ENCODE measurements around the gene ACSL3. TPM values are rescaled to one million over a fixed set of nuclear protein-coding genes. Genes with fewer than 3 reads are reported as not detected.

Gene ACSL3
- total and polyA plus RNA-seq, 2 donors from 2014 or later = 33.6 to 58.8 TPM

DNA sequence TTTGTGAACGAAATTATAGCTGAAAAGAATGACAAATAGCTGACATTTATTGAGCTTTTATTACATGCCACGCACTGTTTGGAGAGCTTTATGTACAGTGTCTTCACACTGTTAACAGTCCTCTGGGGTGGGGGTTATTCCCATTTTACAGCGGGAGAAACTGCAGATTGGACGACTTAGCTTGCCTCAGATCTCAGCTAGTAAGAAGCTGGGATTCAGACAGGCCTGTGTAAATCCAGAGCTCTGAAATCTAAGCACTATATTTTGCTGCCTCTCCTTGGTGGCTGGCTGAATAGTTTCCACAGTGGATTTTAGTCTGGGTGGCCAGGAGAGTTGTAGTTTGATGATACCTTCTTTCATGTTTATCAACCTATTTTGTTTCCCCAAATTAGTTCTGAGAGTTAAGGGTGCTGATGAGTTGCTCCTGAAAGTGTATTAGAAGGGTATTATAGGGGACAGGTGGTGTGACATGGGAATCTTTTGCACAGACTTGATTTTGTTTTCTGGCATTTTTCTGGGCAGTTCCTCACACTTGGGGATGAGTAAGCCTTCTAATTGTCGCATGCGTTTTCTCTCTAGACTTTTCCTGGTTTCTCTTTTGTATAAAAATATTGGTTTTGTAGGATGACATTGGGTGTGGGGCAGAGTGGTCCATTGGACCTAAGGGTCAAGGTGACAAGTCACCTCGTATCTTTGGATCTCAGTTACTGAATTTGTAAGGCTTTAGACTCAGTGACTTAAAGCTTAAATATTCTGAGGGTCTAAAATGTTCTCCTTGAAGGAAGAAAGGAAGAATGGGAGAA lies 1.5 kb downstream of the ACSL3 start:
- intact Hi-C loops (cut with DNase I) = no loop called here
- H3K4me1 ChIP-seq (ENCODE audit: control insufficient read depth in 2 of 3, insufficient read depth in 2 of 3, low read depth in 1 of 3, low read length in 3 of 3) = peaks cover 5 to 9% (median 7%) of the 10 kb centered on the region in 3 donors
- H3K4me3 ChIP-seq (ENCODE audit: low read length in 3 of 3) = peak overlapping the region; percentile 86 to 90 (median 87)
- DNase-seq (peak in 3 of 5 donors; percentile 31 to 81 (median 75)), FAIRE-seq (no peak)
- H3K27ac ChIP-seq (ENCODE audit: low read depth in 2 of 2, low read length in 2 of 2) = peak overlapping the region; percentile 89 to 92
- peak overlapping the region; percentile 56 to 89 (median 82) for H3K9ac ChIP-seq (ENCODE audit: low read length in 3 of 3)
- H3K36me3 ChIP-seq (ENCODE audit: control insufficient read depth in 2 of 3, insufficient read depth in 3 of 3, low read length in 3 of 3) = no peaks in the 10 kb centered on the region
- no peaks in the 10 kb centered on the region for H3K27me3 ChIP-seq (ENCODE audit: control insufficient read depth, insufficient read depth, low read length)
- peak; percentile 32 for TF ChIP-seq CTCF (IDR thresholded peaks at IDR 0.05; ENCODE audit: borderline replicate concordance, extremely low read depth, insufficient read depth)
- no peaks in the 10 kb centered on the region for H3K9me3 ChIP-seq (ENCODE audit: control insufficient read depth in 2 of 3, insufficient read depth in 1 of 3, low read length in 3 of 3)

DNA sequence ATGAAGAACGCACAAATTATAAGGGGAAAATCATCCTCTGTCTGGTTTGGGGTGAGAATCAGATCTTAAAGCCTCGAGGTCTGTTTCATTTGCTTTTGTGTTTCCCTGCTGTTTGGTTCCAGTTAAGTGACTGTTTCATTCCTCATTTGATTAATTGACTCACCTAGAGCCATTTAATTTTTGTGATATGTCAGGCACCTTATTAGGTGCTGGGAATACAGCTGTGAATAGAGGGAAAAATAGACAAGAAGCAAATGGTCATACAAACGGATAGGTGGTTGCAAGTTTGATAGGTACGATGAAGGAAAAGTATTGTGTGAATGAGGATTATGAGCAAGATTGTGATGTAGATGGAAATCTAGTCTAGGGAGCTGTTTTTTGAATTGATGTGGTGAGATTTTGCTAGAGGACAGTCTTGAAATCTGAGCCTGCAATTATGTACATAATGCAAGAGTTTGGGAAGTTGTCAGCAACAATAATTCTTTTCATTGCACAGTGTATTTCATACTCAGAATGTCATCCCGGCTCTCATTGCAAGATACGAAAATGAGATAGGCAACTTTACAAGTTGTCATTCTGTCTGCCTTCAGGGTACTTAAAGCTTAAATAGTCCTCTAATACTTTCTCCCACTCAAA lies 2.2 kb downstream of the ACSL3 start:
- intact Hi-C loops (cut with DNase I) = no loop called here
- Histone ChIP-seq H3K4me3 (ENCODE audit: low read length in 3 of 3) (peak overlapping the region in 2 of 3 donors; percentile 0 to 3), H3K9me3 (ENCODE audit: control insufficient read depth in 2 of 3, insufficient read depth in 1 of 3, low read length in 3 of 3) (no peaks in the 10 kb centered on the region), H3K4me1 (ENCODE audit: control insufficient read depth in 2 of 3, insufficient read depth in 2 of 3, low read depth in 1 of 3, low read length in 3 of 3) (peaks cover 5 to 9% (median 7%) of the 10 kb centered on the region in 3 donors), H3K27ac (ENCODE audit: low read depth in 2 of 2, low read length in 2 of 2) (no peak overlapping the region), H3K36me3 (ENCODE audit: control insufficient read depth in 2 of 3, insufficient read depth in 3 of 3, low read length in 3 of 3) (no peaks in the 10 kb centered on the region), H3K27me3 (ENCODE audit: control insufficient read depth, insufficient read depth, low read length) (no peaks in the 10 kb centered on the region), H3K9ac (ENCODE audit: low read length in 3 of 3) (no peak overlapping the region)
- no peak for FAIRE-seq
- TF ChIP-seq CTCF (IDR thresholded peaks at IDR 0.05; ENCODE audit: borderline replicate concordance, extremely low read depth, insufficient read depth) = no peak
- no peak for DNase-seq

DNA sequence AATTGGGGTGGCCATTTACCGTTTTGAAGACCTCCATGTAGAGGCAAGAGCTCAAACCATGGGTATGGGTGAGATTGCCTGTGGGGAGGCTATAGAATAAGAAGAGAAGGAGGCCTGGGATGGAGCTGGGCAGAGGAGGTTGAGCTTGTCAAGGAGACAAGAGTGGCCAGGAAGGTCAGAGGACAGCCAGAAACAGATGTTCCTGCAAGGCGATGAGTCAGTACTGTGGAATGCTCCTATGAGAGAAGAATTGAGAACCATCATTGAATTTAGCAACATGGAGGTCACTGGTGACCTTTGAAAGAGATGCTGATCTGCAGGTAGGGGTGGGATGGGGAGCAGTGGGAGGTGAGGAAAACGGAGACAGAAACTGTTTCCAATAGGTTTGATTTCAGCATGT lies 3.5 kb downstream of the ACSL3 start:
- DNase-seq = peak in 1 of 5 donors; percentile 46
- H3K4me3 ChIP-seq (ENCODE audit: low read length in 3 of 3) = no peak overlapping the region
- no peak for FAIRE-seq
- H3K36me3 ChIP-seq (ENCODE audit: control insufficient read depth in 2 of 3, insufficient read depth in 3 of 3, low read length in 3 of 3) = no peaks in the 10 kb centered on the region
- no peaks in the 10 kb centered on the region for H3K9me3 ChIP-seq (ENCODE audit: control insufficient read depth in 2 of 3, insufficient read depth in 1 of 3, low read length in 3 of 3)
- H3K4me1 ChIP-seq (ENCODE audit: control insufficient read depth in 2 of 3, insufficient read depth in 2 of 3, low read depth in 1 of 3, low read length in 3 of 3) = peaks cover 5 to 11% (median 7%) of the 10 kb centered on the region in 3 donors
- intact Hi-C loops (cut with DNase I) = no loop called here
- TF ChIP-seq CTCF (IDR thresholded peaks at IDR 0.05; ENCODE audit: borderline replicate concordance, extremely low read depth, insufficient read depth) = no peak
- H3K9ac ChIP-seq (ENCODE audit: low read length in 3 of 3) = no peak overlapping the region
- H3K27me3 ChIP-seq (ENCODE audit: control insufficient read depth, insufficient read depth, low read length) = no peaks in the 10 kb centered on the region
- no peak overlapping the region for H3K27ac ChIP-seq (ENCODE audit: low read depth in 2 of 2, low read length in 2 of 2)
